SKM-1 treated with dmso at 0.1 percent for 144 hours (cell line): Measurements from ENCODE around the gene NFIA.
"Not testable (repeated sequence)": the region's sequence is repeated elsewhere in the genome, so short reads cannot be mapped to it uniquely, and the experiment has no call there.

Source experiments
- DNase-seq: peaks from one replicate; lab custom pipeline; 2025; ENCODE audit not compliant: unreplicated experiment; lab: John Stamatoyannopoulos, UW

Gene NFIA

GRCh38 chr1:61263905-61264824 lies 181.8 kb downstream of the NFIA start:
- DNase-seq = no peak

- no peak for DNase-seq
Observed at GRCh38 chr1:61264825-61265242, 182.5 kb downstream of the NFIA start.

- no peak for DNase-seq
Observed at GRCh38 chr1:61265665-61266064, 183.3 kb downstream of the NFIA start.

GRCh38 chr1:61266738-61267137 lies 184.4 kb downstream of the NFIA start:
- DNase-seq = no peak

- DNase-seq = no peak
Observed at GRCh38 chr1:61268546-61269240, 186.3 kb downstream of the NFIA start.

GRCh38 chr1:61269602-61270001 lies 187.2 kb downstream of the NFIA start:
- no peak for DNase-seq

- DNase-seq = no peak
Observed at GRCh38 chr1:61270107-61270506, 187.7 kb downstream of the NFIA start.

- DNase-seq = no peak
Observed at GRCh38 chr1:61270761-61271411, 188.5 kb downstream of the NFIA start.

GRCh38 chr1:61271412-61271789 lies 189.0 kb downstream of the NFIA start:
- DNase-seq = no peak

GRCh38 chr1:61273167-61273705 lies 190.9 kb downstream of the NFIA start:
- no peak for DNase-seq

- no peak for DNase-seq
Observed at GRCh38 chr1:61273861-61274260, 191.5 kb downstream of the NFIA start.

- no peak for DNase-seq
Observed at GRCh38 chr1:61274939-61275338, 192.6 kb downstream of the NFIA start.

- no peak for DNase-seq
Observed at GRCh38 chr1:61276246-61276645, 193.9 kb downstream of the NFIA start.

- no peak for DNase-seq
Observed at GRCh38 chr1:61277121-61277690, 194.8 kb downstream of the NFIA start.

- not testable (repeated sequence) for DNase-seq
Observed at GRCh38 chr1:61278503-61278902, 196.1 kb downstream of the NFIA start.

GRCh38 chr1:61278966-61279365 lies 196.6 kb downstream of the NFIA start:
- DNase-seq = no peak

GRCh38 chr1:61279570-61279969 lies 197.2 kb downstream of the NFIA start:
- no peak for DNase-seq

- DNase-seq = no peak
Observed at GRCh38 chr1:61280452-61280851, 198.1 kb downstream of the NFIA start.

GRCh38 chr1:61282387-61282786 lies 200.0 kb downstream of the NFIA start:
- DNase-seq = no peak

GRCh38 chr1:61284248-61284854 lies 202.0 kb downstream of the NFIA start:
- no peak for DNase-seq

GRCh38 chr1:61284936-61285335 lies 202.6 kb downstream of the NFIA start:
- DNase-seq = no peak
